B cell (primary cell): ENCODE data around the gene PSME3. TPM values are rescaled to one million over a fixed set of nuclear protein-coding genes. Genes with fewer than 3 reads are reported as not detected.

Experiments used
- ATAC-seq: fragments of 200-7000 bp; cut with Tn5 transposase; one replicate; pipeline ENCODE4 v1.10.0; 2021; ENCODE audit warnings: low read depth, mild to moderate bottlenecking, moderate number of reproducible peaks, moderate library complexity
- CTCF ChIA-PET: fragments of 350-600 bp; sonication (Branson Sonifier 250); formaldehyde crosslinking; loops from one replicate; lab custom pipeline; 2021; ENCODE audit warnings: antibody characterized with exemption, inconsistent platforms; lab: Charles Lee
- POLR2A ChIA-PET: fragments of 350-600 bp; sonication (Branson Sonifier 250); formaldehyde crosslinking; loops from one replicate; lab custom pipeline; 2021; ENCODE audit warnings: antibody characterized with exemption; lab: Charles Lee
- DNase-seq: peaks from one replicate; pipeline ENCODE4 v3.0.0; 2013
- H2AFZ ChIP-seq: 2 replicates; pipeline ENCODE4 v1.6.1; 2012; ENCODE audit warnings: mild to moderate bottlenecking, low read depth, low read length; ENCODE audit not compliant: insufficient read depth, poor library complexity, severe bottlenecking
- H3K27ac ChIP-seq, 2 donors: 1 replicate in 1 of 2; 2 replicates in 1 of 2; pipeline ENCODE4 v1.5.1; 2012 to 2013; ENCODE audit warnings: low read length in 2 of 2, mild to moderate bottlenecking in 2 of 2, moderate library complexity in 1 of 2
- H3K27me3 ChIP-seq, 4 experiments: fragments of 200-600 bp in 1 of 4; sonication (generic) in 1 of 4; replicated peaks in 1 of 4; 1 replicate in 2 of 4; 2 replicates in 2 of 4; pipeline versions ENCODE4 v1.6.1 to v1.7.0; 2013 to 2016; ENCODE audit warnings: low read length in 3 of 4, mild to moderate bottlenecking in 2 of 4, mixed read lengths in 1 of 4, moderate library complexity in 1 of 4; ENCODE audit not compliant: insufficient read depth in 4 of 4, control insufficient read depth in 3 of 4; ENCODE audit errors: control extremely low read depth in 1 of 4
- H3K36me3 ChIP-seq, 2 experiments: replicated peaks in 1 of 2; 1 replicate in 1 of 2; 2 replicates in 1 of 2; pipeline versions ENCODE4 v1.6.1 to v1.7.1; 2013; ENCODE audit warnings: low read length in 1 of 2; ENCODE audit not compliant: insufficient read depth in 2 of 2, control insufficient read depth in 1 of 2; ENCODE audit errors: control extremely low read depth in 1 of 2, extremely low read depth in 1 of 2
- H3K4me1 ChIP-seq, 2 donors: fragments of 200-600 bp in 1 of 2; sonication (generic) in 1 of 2; 1 replicate in 1 of 2; 2 replicates in 1 of 2; pipeline versions ENCODE4 v1.5.1 to v1.6.1; 2013 to 2017; ENCODE audit warnings: low read length in 2 of 2; ENCODE audit not compliant: control insufficient read depth in 2 of 2, insufficient read depth in 2 of 2
- H3K4me2 ChIP-seq: replicated peaks from 2 replicates; pipeline ENCODE3; 2012; ENCODE audit warnings: mild to moderate bottlenecking, low read depth, low read length; ENCODE audit not compliant: poor library complexity, severe bottlenecking
- H3K4me3 ChIP-seq, 5 experiments: fragments of 200-600 bp in 1 of 5; sonication (generic) in 1 of 5; 1 replicate in 3 of 5; 2 replicates in 2 of 5; pipeline versions ENCODE4 v1.5.1 to v1.7.0; 2011 to 2016; ENCODE audit warnings: low read length in 4 of 5, mild to moderate bottlenecking in 4 of 5, low read depth in 2 of 5, control low read depth in 1 of 5, moderate library complexity in 1 of 5; ENCODE audit not compliant: insufficient read depth in 1 of 5; ENCODE audit errors: control extremely low read depth in 1 of 5, extremely low read depth in 1 of 5
- H3K79me2 ChIP-seq: fragments of 200-600 bp; sonication (generic); one replicate; pipeline ENCODE4 v1.6.0; 2016; ENCODE audit warnings: low read length; ENCODE audit not compliant: control insufficient read depth, insufficient read depth
- H3K9ac ChIP-seq: fragments of 200-600 bp; sonication (generic); 2 replicates; pipeline ENCODE4 v1.6.1; 2017; ENCODE audit warnings: mild to moderate bottlenecking, low read length, moderate library complexity
- H3K9me3 ChIP-seq, 3 donors: one replicate each; pipeline versions ENCODE4 v1.6.1 to v1.7.1; 2013; ENCODE audit warnings: low read length in 2 of 3; ENCODE audit not compliant: control insufficient read depth in 2 of 3, insufficient read depth in 1 of 3; ENCODE audit errors: control extremely low read depth in 1 of 3
- H4K20me1 ChIP-seq: 2 replicates; pipeline ENCODE4 v1.6.0; 2012; ENCODE audit warnings: mild to moderate bottlenecking, low read length; ENCODE audit not compliant: insufficient read depth, control insufficient read depth, poor library complexity, severe bottlenecking
- H3K27ac Mint-ChIP-seq: one replicate; pipeline ENCODE4 v1.8.0; 2021; ENCODE audit warnings: mixed read lengths
- H3K27me3 Mint-ChIP-seq: one replicate; pipeline ENCODE4 v1.8.0; 2021; ENCODE audit warnings: mixed read lengths
- H3K4me1 Mint-ChIP-seq: one replicate; pipeline ENCODE4 v1.8.0; 2021; ENCODE audit warnings: mixed read lengths
- H3K4me3 Mint-ChIP-seq: one replicate; pipeline ENCODE4 v1.8.0; 2021; ENCODE audit warnings: mixed read lengths
- H3K9me3 Mint-ChIP-seq: one replicate; pipeline ENCODE4 v1.8.0; 2022; ENCODE audit warnings: mixed read lengths; ENCODE audit not compliant: insufficient read depth
- EZH2 ChIP-seq: IDR thresholded peaks from 2 replicates; pipeline ENCODE4 v1.6.1; 2012; ENCODE audit warnings: borderline replicate concordance, low read depth, mild to moderate bottlenecking, moderate library complexity, low read length; ENCODE audit not compliant: insufficient read depth, poor library complexity, severe bottlenecking
- WGBS: methylation state at CpG from one replicate; pipeline ENCODE4 v1.1.5; 2013; ENCODE audit warnings: missing lambda C conversion rate; ENCODE audit not compliant: insufficient coverage; 5-methylcytosine and 5-hydroxymethylcytosine counted together
- intact Hi-C: fragments of 100-400 bp; cut with micrococcal nuclease; formaldehyde crosslinking; loops from one replicate; pipeline ENCODE4 v1.10.0; 2022
- polyA plus RNA-seq: library from polyadenylated mRNA; depleted of rRNA; stranded (reverse); fragments of >200 nt; gene quantifications from 2 replicates; pipeline ENCODE4 v1.2.3, GENCODE V29; 2012
- total RNA-seq, 2 donors: library from RNA; stranded (reverse); fragments of 120-200 nt in 1 of 2; gene quantifications; 1 replicate in 1 of 2; 2 replicates in 1 of 2; pipeline versions ENCODE4 v1.2.3 to v1.2.4, GENCODE V29; 2013 to 2022
- TF ChIP-seq, protein P1 (sequence below): fragments of 200-600 bp; IDR thresholded peaks from one replicate; pipeline ENCODE4 v1.8.0; 2022; ENCODE audit warnings: antibody characterized with exemption, mild to moderate bottlenecking

PSME3 gene
- total and polyA plus RNA-seq, 2 donors (not counting 1 experiment from before 2014, with no cell fraction given) = 43.4 to 76.2 TPM

- TF ChIP-seq, protein P1, sequence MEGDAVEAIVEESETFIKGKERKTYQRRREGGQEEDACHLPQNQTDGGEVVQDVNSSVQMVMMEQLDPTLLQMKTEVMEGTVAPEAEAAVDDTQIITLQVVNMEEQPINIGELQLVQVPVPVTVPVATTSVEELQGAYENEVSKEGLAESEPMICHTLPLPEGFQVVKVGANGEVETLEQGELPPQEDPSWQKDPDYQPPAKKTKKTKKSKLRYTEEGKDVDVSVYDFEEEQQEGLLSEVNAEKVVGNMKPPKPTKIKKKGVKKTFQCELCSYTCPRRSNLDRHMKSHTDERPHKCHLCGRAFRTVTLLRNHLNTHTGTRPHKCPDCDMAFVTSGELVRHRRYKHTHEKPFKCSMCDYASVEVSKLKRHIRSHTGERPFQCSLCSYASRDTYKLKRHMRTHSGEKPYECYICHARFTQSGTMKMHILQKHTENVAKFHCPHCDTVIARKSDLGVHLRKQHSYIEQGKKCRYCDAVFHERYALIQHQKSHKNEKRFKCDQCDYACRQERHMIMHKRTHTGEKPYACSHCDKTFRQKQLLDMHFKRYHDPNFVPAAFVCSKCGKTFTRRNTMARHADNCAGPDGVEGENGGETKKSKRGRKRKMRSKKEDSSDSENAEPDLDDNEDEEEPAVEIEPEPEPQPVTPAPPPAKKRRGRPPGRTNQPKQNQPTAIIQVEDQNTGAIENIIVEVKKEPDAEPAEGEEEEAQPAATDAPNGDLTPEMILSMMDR = no peak
- TF ChIP-seq EZH2 = no peak
- Histone ChIP-seq H3K4me1 (peaks cover 14 to 22% of the 10 kb centered on the region in 2 donors), H2AFZ (no peak overlapping the region), H3K4me3 (no peak overlapping the region), H3K27me3 (peaks cover 0 to 60% (median 29%) of the 10 kb centered on the region in 4 experiments), H4K20me1 (no peaks in the 10 kb centered on the region), H3K9ac (no peak overlapping the region), H3K27ac (no peak overlapping the region), H3K36me3 (no peaks in the 10 kb centered on the region), H3K4me2 (no peak overlapping the region), H3K9me3 (peaks cover 0 to 16% (median 0%) of the 10 kb centered on the region in 3 donors), H3K79me2 (no peaks in the 10 kb centered on the region)
- Mint-ChIP-seq H3K27ac (no peak overlapping the region), H3K4me3 (no peak overlapping the region), H3K4me1 (peaks cover 24% of the 10 kb centered on the region), H3K9me3 (no peaks in the 10 kb centered on the region), H3K27me3 (peaks cover 62% of the 10 kb centered on the region)
- ATAC-seq (no peak), DNase-seq (no peak)
- WGBS = 97% methylated on average over 11 of the region's 11 CpGs
- intact Hi-C loops = no loop called here
- POLR2A ChIA-PET = interaction anchor here (1.1 to 1.4 kb wide), 2 partner anchors 14 to 29 kb away, joined by 3 read pairs; partner anchors contain the start of gene VPS25
- CTCF ChIA-PET = no interaction called here
Measured at GRCh38 chr17:42787266-42787665, 45.9 kb upstream of the PSME3 start.

GRCh38 chr17:42791948-42792347, 41.2 kb upstream of the PSME3 start:
- ATAC-seq = no peak
- H3K4me2 ChIP-seq = no peak overlapping the region
- peaks cover 7% of the 10 kb centered on the region for H3K79me2 ChIP-seq
- no peak overlapping the region for H2AFZ ChIP-seq
- H3K27me3 Mint-ChIP-seq = peaks cover 22% of the 10 kb centered on the region
- peaks cover 9% of the 10 kb centered on the region for H3K4me1 Mint-ChIP-seq
- intact Hi-C loops = no loop called here
- DNase-seq = no peak
- no peak overlapping the region for H3K4me3 Mint-ChIP-seq
- H3K27ac Mint-ChIP-seq = no peak overlapping the region
- ChIA-PET POLR2A (no interaction called here), CTCF (interaction anchor here (0.6 to 1.0 kb wide), 2 partner anchors 32 to 79 kb away, joined by 3 to 5 read pairs; partner anchors contain the start of gene BECN1)
- no peaks in the 10 kb centered on the region for H4K20me1 ChIP-seq
- no peaks in the 10 kb centered on the region for H3K9me3 ChIP-seq
- TF ChIP-seq, protein P1 = no peak
- no peak for TF ChIP-seq EZH2
- 80% methylated on average over 1 of the region's 2 CpGs for WGBS
- no peaks in the 10 kb centered on the region for H3K9me3 Mint-ChIP-seq
- H3K4me3 ChIP-seq = no peak overlapping the region
- H3K4me1 ChIP-seq = peaks cover 0 to 2% of the 10 kb centered on the region in 2 donors
- H3K27me3 ChIP-seq = peaks cover 0 to 14% (median under 1%) of the 10 kb centered on the region in 4 experiments
- H3K9ac ChIP-seq = no peak overlapping the region
- H3K27ac ChIP-seq = no peak overlapping the region
- H3K36me3 ChIP-seq = peaks cover 0 to 2% of the 10 kb centered on the region in 2 experiments
